Measurements from ENCODE around the gene SLC39A11.

Gene SLC39A11

DNA sequence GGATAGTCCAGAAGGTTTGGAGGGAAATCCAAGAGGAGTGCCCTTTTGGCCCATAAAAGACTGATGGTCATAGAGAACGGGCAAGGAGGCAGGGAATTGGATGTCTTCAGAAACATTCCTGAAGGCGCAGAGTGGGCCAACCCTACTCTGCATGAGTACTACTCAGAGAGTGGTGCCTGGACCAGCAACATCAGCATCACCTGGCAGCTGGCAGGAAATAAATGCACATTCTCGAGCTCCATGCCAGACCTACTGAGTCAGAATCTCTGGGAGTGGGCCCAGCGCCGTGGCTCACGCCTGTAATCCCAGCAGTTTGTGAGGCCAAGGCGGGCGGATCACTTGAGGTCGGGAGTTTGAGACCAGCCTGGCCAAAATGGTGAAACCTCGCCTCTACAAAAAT lies 27.1 kb upstream of the SLC39A11 start:
- TF ChIP-seq TCF4 (CRISPR knock-in tag; IDR thresholded peaks at IDR 0.05; ENCODE audit: borderline replicate concordance), result no peak
- no peak for TF ChIP-seq ZFP30 (CRISPR knock-in tag; IDR thresholded peaks at IDR 0.05)
- no peak for TF ChIP-seq ZNF70 (CRISPR knock-in tag; IDR thresholded peaks at IDR 0.05)
- TF ChIP-seq ISL1 (CRISPR knock-in tag; IDR thresholded peaks at IDR 0.05), result no peak
- no peak for TF ChIP-seq BACH2 (CRISPR knock-in tag; IDR thresholded peaks at IDR 0.05; ENCODE audit: borderline replicate concordance)
- TF ChIP-seq, protein P1, sequence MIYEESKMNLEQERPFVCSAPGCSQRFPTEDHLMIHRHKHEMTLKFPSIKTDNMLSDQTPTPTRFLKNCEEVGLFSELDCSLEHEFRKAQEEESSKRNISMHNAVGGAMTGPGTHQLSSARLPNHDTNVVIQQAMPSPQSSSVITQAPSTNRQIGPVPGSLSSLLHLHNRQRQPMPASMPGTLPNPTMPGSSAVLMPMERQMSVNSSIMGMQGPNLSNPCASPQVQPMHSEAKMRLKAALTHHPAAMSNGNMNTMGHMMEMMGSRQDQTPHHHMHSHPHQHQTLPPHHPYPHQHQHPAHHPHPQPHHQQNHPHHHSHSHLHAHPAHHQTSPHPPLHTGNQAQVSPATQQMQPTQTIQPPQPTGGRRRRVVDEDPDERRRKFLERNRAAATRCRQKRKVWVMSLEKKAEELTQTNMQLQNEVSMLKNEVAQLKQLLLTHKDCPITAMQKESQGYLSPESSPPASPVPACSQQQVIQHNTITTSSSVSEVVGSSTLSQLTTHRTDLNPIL (CRISPR knock-in tag; IDR thresholded peaks at IDR 0.05; ENCODE audit: low read depth), result no peak
- no peak for TF ChIP-seq ZFP3 (CRISPR knock-in tag; IDR thresholded peaks at IDR 0.05)
- no peak for TF ChIP-seq PPARA (CRISPR knock-in tag; IDR thresholded peaks at IDR 0.05; ENCODE audit: borderline replicate concordance)
- TF ChIP-seq, protein P2, sequence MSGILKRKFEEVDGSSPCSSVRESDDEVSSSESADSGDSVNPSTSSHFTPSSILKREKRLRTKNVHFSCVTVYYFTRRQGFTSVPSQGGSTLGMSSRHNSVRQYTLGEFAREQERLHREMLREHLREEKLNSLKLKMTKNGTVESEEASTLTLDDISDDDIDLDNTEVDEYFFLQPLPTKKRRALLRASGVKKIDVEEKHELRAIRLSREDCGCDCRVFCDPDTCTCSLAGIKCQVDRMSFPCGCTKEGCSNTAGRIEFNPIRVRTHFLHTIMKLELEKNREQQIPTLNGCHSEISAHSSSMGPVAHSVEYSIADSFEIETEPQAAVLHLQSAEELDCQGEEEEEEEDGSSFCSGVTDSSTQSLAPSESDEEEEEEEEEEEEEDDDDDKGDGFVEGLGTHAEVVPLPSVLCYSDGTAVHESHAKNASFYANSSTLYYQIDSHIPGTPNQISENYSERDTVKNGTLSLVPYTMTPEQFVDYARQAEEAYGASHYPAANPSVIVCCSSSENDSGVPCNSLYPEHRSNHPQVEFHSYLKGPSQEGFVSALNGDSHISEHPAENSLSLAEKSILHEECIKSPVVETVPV (CRISPR knock-in tag; IDR thresholded peaks at IDR 0.05), result no peak
- TF ChIP-seq, protein P3, sequence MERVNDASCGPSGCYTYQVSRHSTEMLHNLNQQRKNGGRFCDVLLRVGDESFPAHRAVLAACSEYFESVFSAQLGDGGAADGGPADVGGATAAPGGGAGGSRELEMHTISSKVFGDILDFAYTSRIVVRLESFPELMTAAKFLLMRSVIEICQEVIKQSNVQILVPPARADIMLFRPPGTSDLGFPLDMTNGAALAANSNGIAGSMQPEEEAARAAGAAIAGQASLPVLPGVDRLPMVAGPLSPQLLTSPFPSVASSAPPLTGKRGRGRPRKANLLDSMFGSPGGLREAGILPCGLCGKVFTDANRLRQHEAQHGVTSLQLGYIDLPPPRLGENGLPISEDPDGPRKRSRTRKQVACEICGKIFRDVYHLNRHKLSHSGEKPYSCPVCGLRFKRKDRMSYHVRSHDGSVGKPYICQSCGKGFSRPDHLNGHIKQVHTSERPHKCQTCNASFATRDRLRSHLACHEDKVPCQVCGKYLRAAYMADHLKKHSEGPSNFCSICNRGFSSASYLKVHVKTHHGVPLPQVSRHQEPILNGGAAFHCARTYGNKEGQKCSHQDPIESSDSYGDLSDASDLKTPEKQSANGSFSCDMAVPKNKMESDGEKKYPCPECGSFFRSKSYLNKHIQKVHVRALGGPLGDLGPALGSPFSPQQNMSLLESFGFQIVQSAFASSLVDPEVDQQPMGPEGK (CRISPR knock-in tag; IDR thresholded peaks at IDR 0.05; ENCODE audit: borderline replicate concordance), result no peak
- TF ChIP-seq SNAI2 (CRISPR knock-in tag; IDR thresholded peaks at IDR 0.05), result no peak
- no peak for TF ChIP-seq ESRRG (CRISPR knock-in tag; IDR thresholded peaks at IDR 0.05)
- ATAC-seq, result no peak

DNA sequence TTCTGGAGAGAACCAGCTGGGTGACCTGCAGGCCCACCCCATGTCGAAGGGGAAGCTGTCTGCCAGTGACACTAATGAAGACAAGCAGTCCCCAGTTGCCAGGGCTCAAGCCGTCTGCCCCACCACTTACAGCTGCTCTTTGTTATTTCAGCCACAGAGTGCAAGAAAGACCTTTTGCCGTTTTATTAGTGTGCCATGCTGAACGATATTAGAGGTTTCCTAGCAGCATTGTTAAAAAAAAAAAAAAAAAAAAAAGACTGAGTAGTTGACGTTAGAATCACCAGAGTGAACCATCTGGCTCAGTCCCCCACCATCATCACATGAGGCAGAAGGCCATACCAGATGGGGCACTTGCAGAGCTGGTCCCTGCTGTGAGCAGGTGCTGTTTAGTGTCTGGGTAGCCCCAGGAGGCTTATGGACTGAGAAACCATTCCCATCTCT lies 26.5 kb upstream of the SLC39A11 start:
- ATAC-seq, result peak; percentile 53; the same call in 2 of the 3 replicates

DNA sequence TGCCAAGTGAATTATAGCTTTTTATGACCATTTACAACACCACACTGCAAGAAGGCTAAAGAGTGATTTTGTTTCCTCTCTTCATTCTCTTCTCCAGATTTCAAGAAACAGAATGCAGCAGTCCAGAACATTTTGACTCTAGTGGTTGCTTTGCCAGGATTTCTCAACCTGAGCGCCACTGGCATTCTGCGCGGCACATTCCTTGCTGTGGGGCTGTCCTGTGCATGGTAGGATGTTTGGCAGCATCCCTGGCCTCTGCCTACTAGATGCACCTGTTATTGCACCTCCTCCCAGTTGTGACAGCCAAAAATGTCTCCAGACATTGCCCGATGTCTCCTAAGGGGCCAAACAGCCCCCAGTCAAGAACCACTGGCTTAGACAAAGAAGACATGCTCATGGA lies 25.7 kb upstream of the SLC39A11 start:
- no peak for ATAC-seq
- TF ChIP-seq ISL1 (CRISPR knock-in tag; IDR thresholded peaks at IDR 0.05), result no peak
- TF ChIP-seq TCF4 (CRISPR knock-in tag; IDR thresholded peaks at IDR 0.05; ENCODE audit: borderline replicate concordance), result no peak
- TF ChIP-seq ZNF565 (CRISPR knock-in tag; conservative IDR thresholded peaks at IDR 0.05; ENCODE audit: low read depth), result no peak
- TF ChIP-seq, protein P4, sequence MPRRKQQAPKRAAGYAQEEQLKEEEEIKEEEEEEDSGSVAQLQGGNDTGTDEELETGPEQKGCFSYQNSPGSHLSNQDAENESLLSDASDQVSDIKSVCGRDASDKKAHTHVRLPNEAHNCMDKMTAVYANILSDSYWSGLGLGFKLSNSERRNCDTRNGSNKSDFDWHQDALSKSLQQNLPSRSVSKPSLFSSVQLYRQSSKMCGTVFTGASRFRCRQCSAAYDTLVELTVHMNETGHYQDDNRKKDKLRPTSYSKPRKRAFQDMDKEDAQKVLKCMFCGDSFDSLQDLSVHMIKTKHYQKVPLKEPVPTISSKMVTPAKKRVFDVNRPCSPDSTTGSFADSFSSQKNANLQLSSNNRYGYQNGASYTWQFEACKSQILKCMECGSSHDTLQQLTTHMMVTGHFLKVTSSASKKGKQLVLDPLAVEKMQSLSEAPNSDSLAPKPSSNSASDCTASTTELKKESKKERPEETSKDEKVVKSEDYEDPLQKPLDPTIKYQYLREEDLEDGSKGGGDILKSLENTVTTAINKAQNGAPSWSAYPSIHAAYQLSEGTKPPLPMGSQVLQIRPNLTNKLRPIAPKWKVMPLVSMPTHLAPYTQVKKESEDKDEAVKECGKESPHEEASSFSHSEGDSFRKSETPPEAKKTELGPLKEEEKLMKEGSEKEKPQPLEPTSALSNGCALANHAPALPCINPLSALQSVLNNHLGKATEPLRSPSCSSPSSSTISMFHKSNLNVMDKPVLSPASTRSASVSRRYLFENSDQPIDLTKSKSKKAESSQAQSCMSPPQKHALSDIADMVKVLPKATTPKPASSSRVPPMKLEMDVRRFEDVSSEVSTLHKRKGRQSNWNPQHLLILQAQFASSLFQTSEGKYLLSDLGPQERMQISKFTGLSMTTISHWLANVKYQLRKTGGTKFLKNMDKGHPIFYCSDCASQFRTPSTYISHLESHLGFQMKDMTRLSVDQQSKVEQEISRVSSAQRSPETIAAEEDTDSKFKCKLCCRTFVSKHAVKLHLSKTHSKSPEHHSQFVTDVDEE (CRISPR knock-in tag; IDR thresholded peaks at IDR 0.05), result no peak
- TF ChIP-seq, protein P2 (CRISPR knock-in tag; IDR thresholded peaks at IDR 0.05), result no peak
- no peak for TF ChIP-seq RARB (CRISPR knock-in tag; IDR thresholded peaks at IDR 0.05)
- no peak for TF ChIP-seq CSDC2 (CRISPR knock-in tag; IDR thresholded peaks at IDR 0.05)
- no peak for TF ChIP-seq BACH2 (CRISPR knock-in tag; IDR thresholded peaks at IDR 0.05; ENCODE audit: borderline replicate concordance)
- no peak for TF ChIP-seq GLIS3 (CRISPR knock-in tag; IDR thresholded peaks at IDR 0.05)
- TF ChIP-seq PPARA (CRISPR knock-in tag; IDR thresholded peaks at IDR 0.05; ENCODE audit: borderline replicate concordance), result no peak
- no peak for TF ChIP-seq SNAI2 (CRISPR knock-in tag; IDR thresholded peaks at IDR 0.05)
- TF ChIP-seq ZNF8 (CRISPR knock-in tag; IDR thresholded peaks at IDR 0.05), result no peak
- TF ChIP-seq ZFP30 (CRISPR knock-in tag; IDR thresholded peaks at IDR 0.05), result no peak
- TF ChIP-seq OSR1 (CRISPR knock-in tag; IDR thresholded peaks at IDR 0.05), result no peak

More for the DNA sequence above, 26.5 kb upstream of the SLC39A11 start:
- TF ChIP-seq, protein P1 (CRISPR knock-in tag; IDR thresholded peaks at IDR 0.05; ENCODE audit: low read depth), result no peak
- no peak for TF ChIP-seq ZC3H10 (CRISPR knock-in tag; IDR thresholded peaks at IDR 0.05)
- TF ChIP-seq SNAI2 (CRISPR knock-in tag; IDR thresholded peaks at IDR 0.05), result no peak
- TF ChIP-seq ZNF565 (CRISPR knock-in tag; conservative IDR thresholded peaks at IDR 0.05; ENCODE audit: low read depth), result no peak
- TF ChIP-seq ESRRG (CRISPR knock-in tag; IDR thresholded peaks at IDR 0.05), result no peak
- peak; percentile 43; the same call in 1 of the 2 replicates for TF ChIP-seq TCF4 (CRISPR knock-in tag; IDR thresholded peaks at IDR 0.05; ENCODE audit: borderline replicate concordance)

Data from SK-N-SH treated with all-trans-retinoic acid at 6 μM for 48 hours (cell line).